PC-3 (cell line): Measurements from ENCODE around the gene SYK. TPM values are rescaled to one million over a fixed set of nuclear protein-coding genes. Genes with fewer than 3 reads are reported as not detected.

ENCODE experiments used
- ATAC-seq: fragments of 200-7000 bp; cut with Tn5 transposase; 2 replicates; pipeline ENCODE4 v1.9.1; 2020; ENCODE audit warnings: mild to moderate bottlenecking, moderate library complexity
- BruUV-seq: library from RNA; stranded (reverse); fragments of 400-500 nt; replicated peaks from 2 replicates; lab custom pipeline; 2021; lab: Mats Ljungman, UMichigan
- CTCF ChIA-PET: fragments of 300-600 bp; sonication (Branson Sonifier 250); formaldehyde crosslinking; loops from one replicate; lab custom pipeline; 2022; ENCODE audit warnings: antibody characterized with exemption; lab: Charles Lee
- POLR2A ChIA-PET: fragments of 300-600 bp; sonication (Branson Sonifier 250); formaldehyde crosslinking; loops from one replicate; lab custom pipeline; 2022; ENCODE audit warnings: antibody characterized with exemption; ENCODE audit not compliant: unreplicated experiment; lab: Charles Lee
- DNase-seq: peaks from one replicate; pipeline ENCODE4 v3.0.0-alpha.2; 2015
- H2AFZ ChIP-seq: fragments of 300-600 bp; sonication (generic); 2 replicates; pipeline ENCODE4 v1.6.0; 2016; ENCODE audit warnings: antibody characterized with exemption, low read length
- H3F3A ChIP-seq: fragments of 300-600 bp; sonication (generic); one replicate; pipeline ENCODE4 v1.6.0; 2017; ENCODE audit warnings: antibody characterized with exemption, low read length, control low read depth, mild to moderate bottlenecking; ENCODE audit not compliant: unreplicated experiment
- H3K27ac ChIP-seq: fragments of 300-600 bp; sonication (generic); 2 replicates; pipeline ENCODE4 v1.5.1; 2016; ENCODE audit warnings: mild to moderate bottlenecking, low read length
- H3K27me3 ChIP-seq: fragments of 300-600 bp; sonication (generic); 2 replicates; pipeline ENCODE4 v1.6.1; 2016; ENCODE audit warnings: low read length, mixed read lengths
- H3K36me3 ChIP-seq: fragments of 300-600 bp; sonication (generic); 2 replicates; pipeline ENCODE4 v1.6.1; 2016; ENCODE audit warnings: low read depth, mixed run types, low read length, mixed read lengths
- H3K4me1 ChIP-seq: fragments of 300-600 bp; sonication (generic); 2 replicates; pipeline ENCODE4 v1.5.1; 2016; ENCODE audit warnings: low read length; ENCODE audit not compliant: insufficient read depth
- H3K4me2 ChIP-seq: fragments of 300-600 bp; sonication (generic); 2 replicates; pipeline ENCODE4 v1.6.0; 2016; ENCODE audit warnings: low read length
- H3K4me3 ChIP-seq: fragments of 300-600 bp; sonication (generic); 2 replicates; pipeline ENCODE4 v1.5.1; 2016; ENCODE audit warnings: mild to moderate bottlenecking, low read length, mixed read lengths
- H3K79me2 ChIP-seq: fragments of 300-600 bp; sonication (generic); 2 replicates; pipeline ENCODE4 v1.6.1; 2017; ENCODE audit warnings: low read length, mixed read lengths
- H3K9ac ChIP-seq: fragments of 300-600 bp; sonication (generic); 2 replicates; pipeline ENCODE4 v1.6.0; 2016; ENCODE audit warnings: mild to moderate bottlenecking, low read length
- H3K9me2 ChIP-seq: fragments of 300-600 bp; sonication (generic); replicated peaks from 2 replicates; pipeline ENCODE4 v1.6.1; 2016; ENCODE audit warnings: mixed run types, low read length, mixed read lengths
- H3K9me3 ChIP-seq: fragments of 300-600 bp; sonication (generic); 2 replicates; pipeline ENCODE4 v1.6.1; 2016; ENCODE audit warnings: low read length, mixed read lengths
- H4K20me1 ChIP-seq: fragments of 300-600 bp; sonication (generic); 2 replicates; pipeline ENCODE4 v1.6.1; 2016; ENCODE audit warnings: low read length, mixed read lengths
- EZH2 ChIP-seq: fragments of 300-600 bp; sonication (generic); IDR thresholded peaks from one replicate; pipeline ENCODE4 v1.6.1; 2017; ENCODE audit warnings: antibody characterized with exemption, mild to moderate bottlenecking, low read length; ENCODE audit not compliant: unreplicated experiment
- EZH2phosphoT487 ChIP-seq: fragments of 300-600 bp; sonication (generic); IDR thresholded peaks from 2 replicates; pipeline ENCODE4 v1.6.1; 2018; ENCODE audit warnings: mild to moderate bottlenecking, antibody characterized with exemption, low read length, borderline replicate concordance
- intact Hi-C: fragments of 100-400 bp; cut with micrococcal nuclease; formaldehyde crosslinking; loops from 2 replicates; pipeline ENCODE4 v1.9.0; 2023
- total RNA-seq: library from RNA; depleted of rRNA; stranded (reverse); fragments of >200 nt; gene quantifications from 2 replicates; pipeline ENCODE4 v1.2.3, GENCODE V29; 2014
- TF ChIP-seq, protein P1 (sequence below): fragments of 300-600 bp; sonication (generic); conservative IDR thresholded peaks from 2 replicates; pipeline ENCODE4 v1.5.1; 2017; ENCODE audit warnings: antibody characterized with exemption, low read depth, mild to moderate bottlenecking, low read length

Gene SYK
- total RNA-seq, 1 experiment from 2014 or later: 12.9 TPM

DNA sequence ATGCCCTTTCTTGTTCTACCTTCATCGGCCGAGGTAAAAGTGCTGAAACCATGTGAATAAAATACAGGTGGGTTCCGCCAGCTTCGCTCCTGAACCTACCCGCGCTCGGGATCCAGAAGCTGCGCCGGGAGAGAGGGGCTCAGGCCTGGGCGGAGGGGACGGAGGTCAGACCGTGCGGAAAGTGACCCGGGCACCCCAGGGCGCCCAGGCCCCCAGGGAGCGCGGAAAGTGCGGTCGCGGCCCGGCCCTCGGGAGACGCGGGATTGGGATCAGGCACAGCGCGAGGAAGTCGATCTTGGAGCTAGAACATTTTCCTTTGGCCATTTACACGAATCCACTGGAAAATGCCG lies 329 bp downstream of the SYK start:
- Histone ChIP-seq H3K79me2 (peaks cover 36% of the 10 kb centered on the region), H3K9ac (peak overlapping the region; percentile 83), H3K27me3 (no peaks in the 10 kb centered on the region), H3K36me3 (no peaks in the 10 kb centered on the region), H2AFZ (peak overlapping the region; percentile 89), H3K9me3 (no peaks in the 10 kb centered on the region), H3K4me1 (peaks cover 6% of the 10 kb centered on the region; the same call in 1 of the 2 replicates), H4K20me1 (no peaks in the 10 kb centered on the region), H3K4me3 (peak overlapping the region; percentile 83), H3F3A (no peaks in the 10 kb centered on the region), H3K27ac (peak overlapping the region; percentile 50), H3K9me2 (no peaks in the 10 kb centered on the region), H3K4me2 (peak overlapping the region; percentile 80)
- no TSS peak for BruUV-seq
- ChIA-PET POLR2A (interaction anchor here (1.1 kb wide), 1 partner anchor 9 kb away, joined by 3 read pairs; no protein-coding TSS in a partner anchor), CTCF (no interaction called here)
- ATAC-seq: peak; percentile 48
- no peak for TF ChIP-seq EZH2
- TF ChIP-seq EZH2phosphoT487: no peak
- TF ChIP-seq, protein P1, sequence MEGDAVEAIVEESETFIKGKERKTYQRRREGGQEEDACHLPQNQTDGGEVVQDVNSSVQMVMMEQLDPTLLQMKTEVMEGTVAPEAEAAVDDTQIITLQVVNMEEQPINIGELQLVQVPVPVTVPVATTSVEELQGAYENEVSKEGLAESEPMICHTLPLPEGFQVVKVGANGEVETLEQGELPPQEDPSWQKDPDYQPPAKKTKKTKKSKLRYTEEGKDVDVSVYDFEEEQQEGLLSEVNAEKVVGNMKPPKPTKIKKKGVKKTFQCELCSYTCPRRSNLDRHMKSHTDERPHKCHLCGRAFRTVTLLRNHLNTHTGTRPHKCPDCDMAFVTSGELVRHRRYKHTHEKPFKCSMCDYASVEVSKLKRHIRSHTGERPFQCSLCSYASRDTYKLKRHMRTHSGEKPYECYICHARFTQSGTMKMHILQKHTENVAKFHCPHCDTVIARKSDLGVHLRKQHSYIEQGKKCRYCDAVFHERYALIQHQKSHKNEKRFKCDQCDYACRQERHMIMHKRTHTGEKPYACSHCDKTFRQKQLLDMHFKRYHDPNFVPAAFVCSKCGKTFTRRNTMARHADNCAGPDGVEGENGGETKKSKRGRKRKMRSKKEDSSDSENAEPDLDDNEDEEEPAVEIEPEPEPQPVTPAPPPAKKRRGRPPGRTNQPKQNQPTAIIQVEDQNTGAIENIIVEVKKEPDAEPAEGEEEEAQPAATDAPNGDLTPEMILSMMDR: no peak
- intact Hi-C loops: no loop called here
- DNase-seq: no peak

DNA sequence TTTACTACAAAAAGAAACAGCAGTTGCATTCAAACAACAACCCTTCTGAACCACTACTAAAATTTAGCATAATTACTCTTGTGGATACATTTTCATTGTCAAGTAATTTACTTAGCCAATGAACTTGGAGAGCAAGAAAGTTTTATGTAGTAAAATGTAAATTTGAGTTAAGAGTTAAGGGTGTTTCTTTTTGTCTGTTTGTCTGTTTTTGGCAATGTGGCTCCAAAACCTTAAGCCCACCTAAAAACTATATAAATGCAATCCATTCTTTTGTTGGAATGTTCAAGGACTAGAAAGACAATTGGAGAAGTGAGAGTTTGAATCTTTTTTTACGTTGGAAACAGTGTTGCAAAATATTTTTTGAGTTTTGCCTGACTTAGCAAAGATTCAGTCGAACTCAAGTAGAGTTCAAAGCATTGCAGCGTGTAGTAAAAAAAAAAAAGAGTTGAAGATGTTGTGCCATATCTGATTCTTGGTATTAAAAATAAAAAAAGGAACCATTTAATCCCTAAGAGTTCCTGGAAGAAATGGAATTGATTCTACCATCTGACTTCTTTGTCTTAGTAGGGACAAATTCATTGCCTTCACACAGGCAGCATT lies 867 bp downstream of the SYK start:
- no peaks in the 10 kb centered on the region for H3F3A ChIP-seq
- H3K9me2 ChIP-seq: no peaks in the 10 kb centered on the region
- H3K36me3 ChIP-seq: no peaks in the 10 kb centered on the region
- H3K79me2 ChIP-seq: peaks cover 36% of the 10 kb centered on the region
- no peak overlapping the region; the same call in 1 of the 2 replicates for H3K27ac ChIP-seq
- intact Hi-C loops: no loop called here
- no peaks in the 10 kb centered on the region for H3K9me3 ChIP-seq
- ChIA-PET POLR2A (no interaction called here), CTCF (interaction anchor here (0.5 kb wide), 1 partner anchor 293 kb away, joined by 6 read pairs; no protein-coding TSS in a partner anchor)
- ATAC-seq: no peak
- DNase-seq: no peak
- no peaks in the 10 kb centered on the region for H3K27me3 ChIP-seq
- H4K20me1 ChIP-seq: no peaks in the 10 kb centered on the region
- TF ChIP-seq EZH2phosphoT487 (no peak), EZH2 (no peak)
- TF ChIP-seq, protein P1: no peak
- peak overlapping the region; percentile 89 for H2AFZ ChIP-seq
- peak overlapping the region; percentile 83 for H3K4me3 ChIP-seq
- H3K4me2 ChIP-seq: peak overlapping the region; percentile 80
- peak overlapping the region; percentile 83 for H3K9ac ChIP-seq
- peaks cover 6% of the 10 kb centered on the region; the same call in 1 of the 2 replicates for H3K4me1 ChIP-seq
- BruUV-seq: TSS peak; percentile 35
